MM.1S (cell line): ENCODE data around the gene ITSN1.

ENCODE experiments used
- EZH2 ChIP-seq: fragments of 300-600 bp; sonication (generic); optimal IDR thresholded peaks from 2 replicates; pipeline ENCODE3; 2017; ENCODE audit warnings: low read depth, mild to moderate bottlenecking, antibody characterized with exemption, low read length, mixed read lengths
- TF ChIP-seq, protein P1 (sequence below): fragments of 300-600 bp; sonication (generic); IDR thresholded peaks from 2 replicates; pipeline ENCODE4 v1.5.1; 2016; ENCODE audit warnings: antibody characterized with exemption, low read length, mixed read lengths

DNA sequence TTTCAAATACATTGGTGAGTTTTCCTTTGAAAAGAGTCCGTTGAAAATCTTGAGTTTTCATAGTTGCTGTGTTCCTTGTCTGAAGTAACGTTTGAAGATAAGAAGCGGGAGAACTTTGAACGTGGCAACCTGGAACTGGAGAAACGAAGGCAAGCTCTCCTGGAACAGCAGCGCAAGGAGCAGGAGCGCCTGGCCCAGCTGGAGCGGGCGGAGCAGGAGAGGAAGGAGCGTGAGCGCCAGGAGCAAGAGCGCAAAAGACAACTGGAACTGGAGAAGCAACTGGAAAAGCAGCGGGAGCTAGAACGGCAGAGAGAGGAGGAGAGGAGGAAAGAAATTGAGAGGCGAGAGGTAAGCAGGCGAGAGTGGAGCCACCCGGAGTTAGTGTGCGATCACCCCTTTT lies 129.7 kb downstream of the ITSN1 start:
- TF ChIP-seq EZH2 = no peak
- TF ChIP-seq, protein P1, sequence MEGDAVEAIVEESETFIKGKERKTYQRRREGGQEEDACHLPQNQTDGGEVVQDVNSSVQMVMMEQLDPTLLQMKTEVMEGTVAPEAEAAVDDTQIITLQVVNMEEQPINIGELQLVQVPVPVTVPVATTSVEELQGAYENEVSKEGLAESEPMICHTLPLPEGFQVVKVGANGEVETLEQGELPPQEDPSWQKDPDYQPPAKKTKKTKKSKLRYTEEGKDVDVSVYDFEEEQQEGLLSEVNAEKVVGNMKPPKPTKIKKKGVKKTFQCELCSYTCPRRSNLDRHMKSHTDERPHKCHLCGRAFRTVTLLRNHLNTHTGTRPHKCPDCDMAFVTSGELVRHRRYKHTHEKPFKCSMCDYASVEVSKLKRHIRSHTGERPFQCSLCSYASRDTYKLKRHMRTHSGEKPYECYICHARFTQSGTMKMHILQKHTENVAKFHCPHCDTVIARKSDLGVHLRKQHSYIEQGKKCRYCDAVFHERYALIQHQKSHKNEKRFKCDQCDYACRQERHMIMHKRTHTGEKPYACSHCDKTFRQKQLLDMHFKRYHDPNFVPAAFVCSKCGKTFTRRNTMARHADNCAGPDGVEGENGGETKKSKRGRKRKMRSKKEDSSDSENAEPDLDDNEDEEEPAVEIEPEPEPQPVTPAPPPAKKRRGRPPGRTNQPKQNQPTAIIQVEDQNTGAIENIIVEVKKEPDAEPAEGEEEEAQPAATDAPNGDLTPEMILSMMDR = no peak
